Astrocyte (in vitro differentiated cells and primary cell): ENCODE results near the gene GMPR.

ENCODE experiments used
- EZH2 ChIP-seq: IDR thresholded peaks from 2 replicates; pipeline ENCODE4 v1.6.1; 2012; ENCODE audit warnings: mild to moderate bottlenecking, low read length, inconsistent platforms; ENCODE audit not compliant: insufficient read depth
- TF ChIP-seq, protein P1 (sequence below): IDR thresholded peaks from 2 replicates; pipeline ENCODE4 v1.5.1; 2011; ENCODE audit warnings: low read depth, mild to moderate bottlenecking, inconsistent platforms, low read length, moderate library complexity; ENCODE audit not compliant: insufficient read depth

DNA sequence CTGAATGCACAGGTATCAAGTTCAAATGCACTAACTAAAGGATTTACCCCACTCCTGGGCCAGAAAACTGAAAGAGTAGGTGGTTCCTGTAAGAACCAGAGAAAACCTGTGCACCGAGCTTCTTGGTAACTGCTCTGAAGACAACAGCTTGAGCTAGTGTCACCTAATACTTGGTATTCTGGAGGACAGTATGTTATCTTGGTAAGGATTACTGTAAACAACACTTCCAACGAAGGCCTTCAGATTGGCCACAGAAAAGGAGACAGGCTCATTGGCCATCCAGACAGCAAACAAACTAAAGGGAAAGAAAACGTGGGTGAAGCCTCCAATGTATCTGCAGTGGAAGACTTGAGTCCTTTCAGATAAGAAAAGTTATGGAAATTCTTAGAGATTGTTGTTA lies 61.5 kb downstream of the GMPR start:
- TF ChIP-seq, protein P1, sequence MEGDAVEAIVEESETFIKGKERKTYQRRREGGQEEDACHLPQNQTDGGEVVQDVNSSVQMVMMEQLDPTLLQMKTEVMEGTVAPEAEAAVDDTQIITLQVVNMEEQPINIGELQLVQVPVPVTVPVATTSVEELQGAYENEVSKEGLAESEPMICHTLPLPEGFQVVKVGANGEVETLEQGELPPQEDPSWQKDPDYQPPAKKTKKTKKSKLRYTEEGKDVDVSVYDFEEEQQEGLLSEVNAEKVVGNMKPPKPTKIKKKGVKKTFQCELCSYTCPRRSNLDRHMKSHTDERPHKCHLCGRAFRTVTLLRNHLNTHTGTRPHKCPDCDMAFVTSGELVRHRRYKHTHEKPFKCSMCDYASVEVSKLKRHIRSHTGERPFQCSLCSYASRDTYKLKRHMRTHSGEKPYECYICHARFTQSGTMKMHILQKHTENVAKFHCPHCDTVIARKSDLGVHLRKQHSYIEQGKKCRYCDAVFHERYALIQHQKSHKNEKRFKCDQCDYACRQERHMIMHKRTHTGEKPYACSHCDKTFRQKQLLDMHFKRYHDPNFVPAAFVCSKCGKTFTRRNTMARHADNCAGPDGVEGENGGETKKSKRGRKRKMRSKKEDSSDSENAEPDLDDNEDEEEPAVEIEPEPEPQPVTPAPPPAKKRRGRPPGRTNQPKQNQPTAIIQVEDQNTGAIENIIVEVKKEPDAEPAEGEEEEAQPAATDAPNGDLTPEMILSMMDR, result no peak
- no peak for TF ChIP-seq EZH2
